GM23248 (cell line): Measurements from ENCODE around the gene EFCAB5.

Experiments
- EZH2 ChIP-seq: fragments of 200-600 bp; sonication (generic); IDR thresholded peaks from 2 replicates; pipeline ENCODE4 v1.6.1; 2018; ENCODE audit warnings: antibody characterized with exemption, mild to moderate bottlenecking; ENCODE audit not compliant: insufficient read depth, poor library complexity, severe bottlenecking
- EZH2phosphoT487 ChIP-seq: fragments of 200-600 bp; sonication (generic); IDR thresholded peaks from 2 replicates; pipeline ENCODE4 v1.6.1; 2018; ENCODE audit warnings: antibody characterized with exemption, moderate library complexity, mild to moderate bottlenecking, low read depth; ENCODE audit not compliant: insufficient read depth

DNA sequence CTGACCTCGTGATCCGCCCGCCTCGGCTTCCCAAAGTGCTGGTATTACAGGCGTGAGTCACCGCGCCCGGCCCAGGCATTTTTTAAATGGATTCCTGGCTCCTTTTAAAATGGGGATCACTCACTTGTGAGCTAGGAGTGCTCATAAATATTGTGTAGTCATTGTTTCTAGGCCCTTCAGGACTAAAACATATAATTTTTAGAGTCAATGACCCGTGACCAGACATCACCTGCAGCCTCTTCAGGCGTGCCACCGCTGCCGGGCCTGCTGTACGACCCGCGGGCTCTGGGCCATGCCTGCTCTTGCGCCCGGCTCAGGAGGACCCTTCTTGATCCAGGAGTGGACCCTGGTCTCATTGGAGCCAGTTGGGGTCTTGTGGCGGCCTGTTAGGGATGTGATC, 30.8 kb downstream of the EFCAB5 start:
- TF ChIP-seq EZH2, result no peak
- no peak for TF ChIP-seq EZH2phosphoT487
